HepG2 (cell line): ENCODE data around the gene STX1B. TPM values are rescaled to one million over a fixed set of nuclear protein-coding genes. Genes with fewer than 3 reads are reported as not detected.

Experiments
- ATAC-seq: fragments of 200-7000 bp; cut with Tn5 transposase; 3 replicates; pipeline ENCODE4 v1.9.1; 2020; ENCODE audit warnings: mild to moderate bottlenecking, moderate library complexity
- BruUV-seq: library from RNA; stranded (reverse); fragments of 400-500 nt; replicated peaks from 2 replicates; lab custom pipeline; 2021; lab: Mats Ljungman, UMichigan
- CTCF ChIA-PET: fragments of 300-600 bp; formaldehyde crosslinking; extraction: SDS; loops from one replicate; lab custom pipeline; 2021; ENCODE audit warnings: low total read pairs, inconsistent platforms, low intra/inter-chr PET ratio; lab: Yijun Ruan, JAX
- POLR2A ChIA-PET: fragments of 350-600 bp; sonication (Branson Sonifier 250); formaldehyde crosslinking; loops from one replicate; lab custom pipeline; 2020; ENCODE audit warnings: antibody characterized with exemption, inconsistent platforms; lab: Yijun Ruan, JAX
- DNase-seq: peaks from one replicate; pipeline ENCODE4 v3.0.0-alpha.2; 2015; ENCODE audit warnings: low spot score
- FAIRE-seq: peaks from 3 replicates; lab custom pipeline; 2011; peaks lifted over from hg19 to GRCh38; lab: Jason Lieb, UNC
- H2AFZ ChIP-seq: one replicate; pipeline ENCODE4 v1.6.1; 2011; ENCODE audit warnings: low read length, inconsistent platforms
- H3K27ac ChIP-seq: fragments of 300-600 bp; 3 replicates; pipeline ENCODE4 v1.8.0; 2011; ENCODE audit warnings: mixed run types, mild to moderate bottlenecking, mixed read lengths, low read length, inconsistent platforms; ENCODE audit not compliant: insufficient read depth; ENCODE audit errors: extremely low read length
- H3K27me3 ChIP-seq, 2 experiments: fragments of 200-600 bp in 1 of 2; 2 replicates in 1 of 2; 3 replicates in 1 of 2; pipeline versions ENCODE4 v1.6.0 to v1.8.0; 2011; ENCODE audit warnings: low read length in 2 of 2, mild to moderate bottlenecking in 2 of 2, moderate library complexity in 2 of 2, inconsistent platforms in 1 of 2; ENCODE audit not compliant: insufficient read depth in 2 of 2, control insufficient read depth in 1 of 2
- H3K36me3 ChIP-seq, 2 experiments: fragments of 200-600 bp in 1 of 2; replicated peaks in 1 of 2; 2 replicates in 1 of 2; 3 replicates in 1 of 2; pipeline versions ENCODE4 v1.5.1 to v1.8.0; 2011; ENCODE audit warnings: low read length in 2 of 2, inconsistent platforms in 1 of 2; ENCODE audit not compliant: insufficient read depth in 2 of 2, control insufficient read depth in 1 of 2
- H3K4me1 ChIP-seq: 2 replicates; pipeline ENCODE4 v1.5.1; 2012; ENCODE audit warnings: low read length, inconsistent platforms; ENCODE audit not compliant: insufficient read depth
- H3K4me2 ChIP-seq: 2 replicates; pipeline ENCODE4 v1.6.0; 2011; ENCODE audit warnings: low read depth, low read length, inconsistent platforms
- H3K4me3 ChIP-seq, 3 experiments: fragments of 200-600 bp in 1 of 3; sonication (generic), shearing (Covaris generic) in 1 of 3; replicated peaks in 1 of 3; 2 replicates each; pipeline ENCODE4 v1.5.1; 2011 to 2016; ENCODE audit warnings: low read length in 3 of 3, inconsistent platforms in 2 of 3, low read depth in 2 of 3, mild to moderate bottlenecking in 2 of 3, control low read depth in 1 of 3, mixed read lengths in 1 of 3; ENCODE audit not compliant: insufficient read depth in 1 of 3
- H3K79me2 ChIP-seq: one replicate; pipeline ENCODE4 v1.6.1; 2011; ENCODE audit warnings: low read length, inconsistent platforms; ENCODE audit not compliant: insufficient read depth
- H3K9ac ChIP-seq: 2 replicates; pipeline ENCODE4 v1.6.0; 2011; ENCODE audit warnings: mild to moderate bottlenecking, low read depth, low read length, inconsistent platforms; ENCODE audit not compliant: insufficient read depth
- H3K9me3 ChIP-seq: 2 replicates; pipeline ENCODE4 v1.5.1; 2012; ENCODE audit warnings: mild to moderate bottlenecking, low read length
- H4K20me1 ChIP-seq: 2 replicates; pipeline ENCODE4 v1.6.0; 2011; ENCODE audit warnings: inconsistent platforms, mild to moderate bottlenecking, low read length, moderate library complexity; ENCODE audit not compliant: insufficient read depth
- ADNP ChIP-seq: sonication (generic); formaldehyde crosslinking; IDR thresholded peaks from 2 replicates; pipeline ENCODE4 v1.4.0; 2020; ENCODE audit warnings: missing genetic modification reagents
- FOSL2 ChIP-seq: sonication (generic); formaldehyde crosslinking; IDR thresholded peaks from 2 replicates; pipeline ENCODE4 v1.4.0; 2020; ENCODE audit warnings: missing genetic modification reagents
- FOXP1 ChIP-seq, 2 experiments: fragments of 450-650 bp in 1 of 2; IDR thresholded peaks; 2 replicates each; pipeline ENCODE4 v1.6.1; 2017 to 2018; ENCODE audit warnings: antibody characterized with exemption in 1 of 2
- GABPA ChIP-seq, 2 experiments: IDR thresholded peaks; 2 replicates each; pipeline ENCODE4 v1.6.1; 2011 to 2016; ENCODE audit warnings: low read depth in 2 of 2, low read length in 1 of 2, missing biosample characterization in 1 of 2, missing genetic modification characterization in 1 of 2
- HES4 ChIP-seq: sonication (generic); formaldehyde crosslinking; IDR thresholded peaks from 2 replicates; pipeline ENCODE4 v1.9.0; 2021; ENCODE audit warnings: mild to moderate bottlenecking, missing genetic modification reagents, borderline replicate concordance
- HNF4A ChIP-seq: sonication (generic); formaldehyde crosslinking; IDR thresholded peaks from 2 replicates; pipeline ENCODE4 v1.4.0; 2020; ENCODE audit warnings: missing genetic modification reagents
- HOXA5 ChIP-seq: sonication (generic); formaldehyde crosslinking; IDR thresholded peaks from 2 replicates; pipeline ENCODE4 v1.4.0; 2020; ENCODE audit warnings: missing genetic modification reagents
- KDM6A ChIP-seq: IDR thresholded peaks from 2 replicates; pipeline ENCODE4 v1.6.1; 2016; ENCODE audit warnings: low read depth
- KMT2A ChIP-seq: sonication (generic); formaldehyde crosslinking; IDR thresholded peaks from 2 replicates; pipeline ENCODE4 v1.4.0; 2020; ENCODE audit warnings: missing genetic modification reagents
- PHF21A ChIP-seq: sonication (generic); formaldehyde crosslinking; IDR thresholded peaks from 2 replicates; pipeline ENCODE4 v1.5.0; 2020; ENCODE audit warnings: mild to moderate bottlenecking, missing genetic modification reagents
- PTBP1 ChIP-seq: fragments of 200-400 bp; formaldehyde crosslinking; IDR thresholded peaks from 2 replicates; pipeline ENCODE4 v1.6.1; 2018; ENCODE audit warnings: low read length, low read depth; ENCODE audit not compliant: poor library complexity, severe bottlenecking
- RXRB ChIP-seq: IDR thresholded peaks from 2 replicates; pipeline ENCODE4 v1.6.1; 2016; ENCODE audit warnings: borderline replicate concordance, missing genetic modification reagents, missing compliant biosample characterization
- ZNF3 ChIP-seq: IDR thresholded peaks from 2 replicates; pipeline ENCODE4 v1.7.0; 2017; ENCODE audit warnings: inconsistent platforms
- ZNF549 ChIP-seq: sonication (generic); formaldehyde crosslinking; IDR thresholded peaks from 2 replicates; pipeline ENCODE4 v1.5.0; 2020; ENCODE audit warnings: missing genetic modification reagents
- ZNF7 ChIP-seq: IDR thresholded peaks from 2 replicates; pipeline ENCODE4 v1.6.1; 2016; ENCODE audit warnings: missing biosample characterization, missing genetic modification reagents
- WGBS: methylation state at CpG from one replicate; pipeline ENCODE4 v1.1.6; 2017; ENCODE audit warnings: low lambda C conversion rate; 5-methylcytosine and 5-hydroxymethylcytosine counted together
- in situ Hi-C: cut with HindIII; loops from 2 replicates; pipeline ENCODE4 v1.10.0; 2017; ENCODE audit warnings: low pct_unique_long_range_greater_than_20kb; ENCODE audit not compliant: extremely low pct_ligation_motif_present
- intact Hi-C: fragments of 100-400 bp; cut with micrococcal nuclease; formaldehyde crosslinking; loops from one replicate; pipeline ENCODE4 v1.10.0; 2022; ENCODE audit not compliant: unreplicated experiment
- polyA plus RNA-seq, 8 experiments: library from polyadenylated mRNA; depleted of rRNA in 3 of 8; stranded (reverse) in 7 of 8; unstranded in 1 of 8; fragments of >200 nt; fragmentation: Illumina TruSeq in 4 of 8; extraction: Trizol in 4 of 8; gene quantifications; 2 replicates each; pipeline versions ENCODE4 v1.2.1 to v1.2.3, GENCODE V29; 2011 to 2016; ENCODE audit warnings: low read depth in 4 of 8, missing spikeins in 1 of 8, mixed read lengths in 1 of 8; ENCODE audit not compliant: insufficient read depth in 1 of 8
- total RNA-seq, 5 experiments: library from RNA; depleted of rRNA; stranded (reverse); fragments of >200 nt; fragmentation: Illumina TruSeq; extraction: Trizol; gene quantifications; 2 replicates each; pipeline ENCODE4 v1.2.3, GENCODE V29; 2016; ENCODE audit warnings: low read depth in 1 of 5
- TF ChIP-seq, protein P1 (sequence below): sonication (generic); formaldehyde crosslinking; IDR thresholded peaks from 2 replicates; pipeline ENCODE4 v1.5.0; 2020; ENCODE audit warnings: mild to moderate bottlenecking, missing genetic modification reagents
- TF ChIP-seq, protein P2 (sequence below): sonication (generic); formaldehyde crosslinking; IDR thresholded peaks from 2 replicates; pipeline ENCODE4 v1.9.0; 2021; ENCODE audit warnings: missing genetic modification reagents, mild to moderate bottlenecking, borderline replicate concordance
- TF ChIP-seq, protein P3 (sequence below): sonication (generic); formaldehyde crosslinking; IDR thresholded peaks from 2 replicates; pipeline ENCODE4 v1.4.0; 2020; ENCODE audit warnings: missing genetic modification reagents, borderline replicate concordance

The STX1B gene
- total and polyA plus RNA-seq, 2 of the 13 experiments (the other 11 are each of a cell fraction or from before 2014, with no cell fraction given): 2.1 to 3.0 TPM

DNA sequence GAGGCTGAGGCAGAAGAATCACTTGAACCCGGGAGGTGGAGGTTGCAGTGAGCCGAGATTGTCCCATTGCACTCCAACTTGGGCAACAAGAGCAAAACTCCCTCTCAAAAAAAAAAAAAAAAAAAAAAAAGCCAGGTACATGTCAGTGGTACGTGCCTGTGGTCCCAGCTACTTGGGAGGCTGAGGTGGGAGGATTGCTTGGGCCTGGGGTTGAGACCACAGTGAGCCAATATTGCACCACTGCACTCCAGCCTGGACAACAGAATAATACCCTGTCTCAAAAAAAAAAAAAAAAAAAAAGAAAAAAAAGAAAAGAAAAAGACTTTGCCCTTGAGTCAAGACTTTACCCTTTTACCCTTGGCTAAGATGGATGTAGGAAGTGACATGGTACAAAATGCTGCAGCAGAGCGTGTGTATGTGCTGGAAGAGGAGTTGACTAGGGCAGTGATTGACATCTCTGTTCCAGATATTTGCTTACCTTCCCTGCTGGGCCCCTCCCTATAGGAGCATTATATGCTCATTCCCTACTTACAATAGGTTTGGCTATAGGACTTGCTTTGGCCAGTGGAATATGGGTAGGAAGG lies 33.6 kb upstream of the STX1B start:
- WGBS: 70% methylated on average over 4 of the region's 4 CpGs
- FAIRE-seq: peak; percentile 36
- Histone ChIP-seq H3K4me3 (no peak overlapping the region), H3K79me2 (no peaks in the 10 kb centered on the region), H3K27ac (no peak overlapping the region), H4K20me1 (no peaks in the 10 kb centered on the region), H3K9me3 (no peaks in the 10 kb centered on the region), H3K4me1 (peaks cover 38% of the 10 kb centered on the region), H3K9ac (no peak overlapping the region), H3K36me3 (peaks cover 0 to 6% of the 10 kb centered on the region in 2 experiments; a peak in 2 of 5 replicates), H2AFZ (no peak overlapping the region), H3K27me3 (no peaks in the 10 kb centered on the region), H3K4me2 (no peak overlapping the region; the same call in 1 of the 2 replicates)
- intact Hi-C loops (no loop called here), in situ Hi-C loops (no loop called here)
- ChIA-PET CTCF (no interaction called here), POLR2A (interaction anchor here (0.7 to 2.2 kb wide), 2 partner anchors 74 to 156 kb away, joined by 4 to 7 read pairs; partner anchors contain the start of gene KAT8)
- BruUV-seq: no TSS peak
- no peak for DNase-seq
- ATAC-seq: peak; percentile 33
- TF ChIP-seq FOXP1 (IDR thresholded peaks at IDR 0.05): no peak
- no peak for TF ChIP-seq FOXP1 (CRISPR knock-in tag; IDR thresholded peaks at IDR 0.05)
- TF ChIP-seq HOXA5: no peak
- TF ChIP-seq, protein P1, sequence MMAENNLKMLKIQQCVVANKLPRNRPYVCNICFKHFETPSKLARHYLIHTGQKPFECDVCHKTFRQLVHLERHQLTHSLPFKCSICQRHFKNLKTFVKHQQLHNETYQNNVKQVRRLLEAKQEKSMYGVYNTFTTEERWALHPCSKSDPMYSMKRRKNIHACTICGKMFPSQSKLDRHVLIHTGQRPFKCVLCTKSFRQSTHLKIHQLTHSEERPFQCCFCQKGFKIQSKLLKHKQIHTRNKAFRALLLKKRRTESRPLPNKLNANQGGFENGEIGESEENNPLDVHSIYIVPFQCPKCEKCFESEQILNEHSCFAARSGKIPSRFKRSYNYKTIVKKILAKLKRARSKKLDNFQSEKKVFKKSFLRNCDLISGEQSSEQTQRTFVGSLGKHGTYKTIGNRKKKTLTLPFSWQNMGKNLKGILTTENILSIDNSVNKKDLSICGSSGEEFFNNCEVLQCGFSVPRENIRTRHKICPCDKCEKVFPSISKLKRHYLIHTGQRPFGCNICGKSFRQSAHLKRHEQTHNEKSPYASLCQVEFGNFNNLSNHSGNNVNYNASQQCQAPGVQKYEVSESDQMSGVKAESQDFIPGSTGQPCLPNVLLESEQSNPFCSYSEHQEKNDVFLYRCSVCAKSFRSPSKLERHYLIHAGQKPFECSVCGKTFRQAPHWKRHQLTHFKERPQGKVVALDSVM (CRISPR knock-in tag): peak; percentile 58
- TF ChIP-seq, protein P2, sequence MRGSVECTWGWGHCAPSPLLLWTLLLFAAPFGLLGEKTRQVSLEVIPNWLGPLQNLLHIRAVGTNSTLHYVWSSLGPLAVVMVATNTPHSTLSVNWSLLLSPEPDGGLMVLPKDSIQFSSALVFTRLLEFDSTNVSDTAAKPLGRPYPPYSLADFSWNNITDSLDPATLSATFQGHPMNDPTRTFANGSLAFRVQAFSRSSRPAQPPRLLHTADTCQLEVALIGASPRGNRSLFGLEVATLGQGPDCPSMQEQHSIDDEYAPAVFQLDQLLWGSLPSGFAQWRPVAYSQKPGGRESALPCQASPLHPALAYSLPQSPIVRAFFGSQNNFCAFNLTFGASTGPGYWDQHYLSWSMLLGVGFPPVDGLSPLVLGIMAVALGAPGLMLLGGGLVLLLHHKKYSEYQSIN (CRISPR knock-in tag): no peak
- TF ChIP-seq ADNP (CRISPR knock-in tag): no peak
- no peak for TF ChIP-seq GABPA (IDR thresholded peaks at IDR 0.05; ENCODE audit: low read depth, low read length)
- TF ChIP-seq GABPA (CRISPR knock-in tag; IDR thresholded peaks at IDR 0.05; ENCODE audit: low read depth): peak; percentile 32; the same call in 1 of the 2 replicates
- peak; percentile 40; the same call in 1 of the 2 replicates for TF ChIP-seq HNF4A (CRISPR knock-in tag)
- 0 out of 2 replicates have a peak, but pooled peaks have one; percentile 17 for TF ChIP-seq PHF21A (CRISPR knock-in tag)
- TF ChIP-seq KMT2A (CRISPR knock-in tag): no peak
- no peak for TF ChIP-seq PTBP1
- no peak for TF ChIP-seq ZNF7 (CRISPR knock-in tag)
- no peak for TF ChIP-seq ZNF549 (CRISPR knock-in tag)
- TF ChIP-seq ZNF3 (CRISPR knock-in tag): no peak
- TF ChIP-seq, protein P3, sequence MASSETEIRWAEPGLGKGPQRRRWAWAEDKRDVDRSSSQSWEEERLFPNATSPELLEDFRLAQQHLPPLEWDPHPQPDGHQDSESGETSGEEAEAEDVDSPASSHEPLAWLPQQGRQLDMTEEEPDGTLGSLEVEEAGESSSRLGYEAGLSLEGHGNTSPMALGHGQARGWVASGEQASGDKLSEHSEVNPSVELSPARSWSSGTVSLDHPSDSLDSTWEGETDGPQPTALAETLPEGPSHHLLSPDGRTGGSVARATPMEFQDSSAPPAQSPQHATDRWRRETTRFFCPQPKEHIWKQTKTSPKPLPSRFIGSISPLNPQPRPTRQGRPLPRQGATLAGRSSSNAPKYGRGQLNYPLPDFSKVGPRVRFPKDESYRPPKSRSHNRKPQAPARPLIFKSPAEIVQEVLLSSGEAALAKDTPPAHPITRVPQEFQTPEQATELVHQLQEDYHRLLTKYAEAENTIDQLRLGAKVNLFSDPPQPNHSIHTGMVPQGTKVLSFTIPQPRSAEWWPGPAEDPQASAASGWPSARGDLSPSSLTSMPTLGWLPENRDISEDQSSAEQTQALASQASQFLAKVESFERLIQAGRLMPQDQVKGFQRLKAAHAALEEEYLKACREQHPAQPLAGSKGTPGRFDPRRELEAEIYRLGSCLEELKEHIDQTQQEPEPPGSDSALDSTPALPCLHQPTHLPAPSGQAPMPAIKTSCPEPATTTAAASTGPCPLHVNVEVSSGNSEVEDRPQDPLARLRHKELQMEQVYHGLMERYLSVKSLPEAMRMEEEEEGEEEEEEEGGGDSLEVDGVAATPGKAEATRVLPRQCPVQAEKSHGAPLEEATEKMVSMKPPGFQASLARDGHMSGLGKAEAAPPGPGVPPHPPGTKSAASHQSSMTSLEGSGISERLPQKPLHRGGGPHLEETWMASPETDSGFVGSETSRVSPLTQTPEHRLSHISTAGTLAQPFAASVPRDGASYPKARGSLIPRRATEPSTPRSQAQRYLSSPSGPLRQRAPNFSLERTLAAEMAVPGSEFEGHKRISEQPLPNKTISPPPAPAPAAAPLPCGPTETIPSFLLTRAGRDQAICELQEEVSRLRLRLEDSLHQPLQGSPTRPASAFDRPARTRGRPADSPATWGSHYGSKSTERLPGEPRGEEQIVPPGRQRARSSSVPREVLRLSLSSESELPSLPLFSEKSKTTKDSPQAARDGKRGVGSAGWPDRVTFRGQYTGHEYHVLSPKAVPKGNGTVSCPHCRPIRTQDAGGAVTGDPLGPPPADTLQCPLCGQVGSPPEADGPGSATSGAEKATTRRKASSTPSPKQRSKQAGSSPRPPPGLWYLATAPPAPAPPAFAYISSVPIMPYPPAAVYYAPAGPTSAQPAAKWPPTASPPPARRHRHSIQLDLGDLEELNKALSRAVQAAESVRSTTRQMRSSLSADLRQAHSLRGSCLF (CRISPR knock-in tag): no peak
- no peak for TF ChIP-seq KDM6A (CRISPR knock-in tag)
- TF ChIP-seq FOSL2 (CRISPR knock-in tag): no peak
- no peak for TF ChIP-seq HES4 (CRISPR knock-in tag)
- TF ChIP-seq RXRB (CRISPR knock-in tag): no peak
